Urinary bladder (tissue), 4 donors: ENCODE measurements around the gene VPS4A. TPM values are rescaled to one million over a fixed set of nuclear protein-coding genes. Genes with fewer than 3 reads are reported as not detected.
A peak's percentile ranks its signal among the peaks of the same experiment; 100 is the strongest.

Experiments used
- DNase-seq: peaks from one replicate; pipeline ENCODE4 v3.0.0-alpha.2; 2015; ENCODE audit errors: extremely low spot score
- H3K27ac ChIP-seq: one replicate; pipeline ENCODE4 v1.5.1; 2013; ENCODE audit warnings: low read depth, mild to moderate bottlenecking, moderate library complexity
- H3K36me3 ChIP-seq: one replicate; pipeline ENCODE4 v1.6.1; 2013; ENCODE audit warnings: mild to moderate bottlenecking, moderate library complexity; ENCODE audit not compliant: insufficient read depth
- H3K4me1 ChIP-seq: one replicate; pipeline ENCODE4 v1.6.1; 2013; ENCODE audit warnings: mild to moderate bottlenecking, moderate library complexity; ENCODE audit not compliant: insufficient read depth
- H3K4me3 ChIP-seq: one replicate; pipeline ENCODE4 v1.5.1; 2013; ENCODE audit warnings: low read depth, low read length
- whole genome bisulfite sequencing: extraction: QIAGEN DNeasy Blood & Tissue Kit; methylation state at CpG from one replicate; pipeline ENCODE4 v1.1.7; 2013; 5-methylcytosine and 5-hydroxymethylcytosine counted together
- polyA plus RNA-seq: library from polyadenylated mRNA; stranded (reverse); fragments of 200-250 nt; gene quantifications from one replicate; pipeline ENCODE4 v1.2.3, GENCODE V29; 2013
- total RNA-seq: library from RNA; depleted of rRNA; stranded (reverse); fragments of >200 nt; gene quantifications from one replicate; pipeline ENCODE4 v1.2.3, GENCODE V29; 2014
- donor health status: healthy with polysubstance abuse.
- donor health status: healthy.

The VPS4A gene
- total and polyA plus RNA-seq, 2 donors, result 15.7 to 36.7 TPM

GRCh38 chr16:69325784-69326171 lies 14.6 kb downstream of the VPS4A start:
- Histone ChIP-seq H3K4me1 (no peaks in the 10 kb centered on the region), H3K36me3 (peaks cover 1% of the 10 kb centered on the region), H3K4me3 (no peak overlapping the region), H3K27ac (no peak overlapping the region)
- no peak for DNase-seq
- WGBS, result 80% methylated on average over 6 of the region's 6 CpGs

GRCh38 chr16:69326172-69326873 lies 15.2 kb downstream of the VPS4A start:
- H3K4me1 ChIP-seq, result no peaks in the 10 kb centered on the region
- WGBS, result 59% methylated on average over 7 of the region's 7 CpGs
- H3K36me3 ChIP-seq, result peaks cover 1% of the 10 kb centered on the region
- no peak overlapping the region for H3K27ac ChIP-seq
- no peak for DNase-seq
- H3K4me3 ChIP-seq, result no peak overlapping the region

GRCh38 chr16:69327585-69328310 lies 16.6 kb downstream of the VPS4A start:
- DNase-seq, result no peak
- Histone ChIP-seq H3K36me3 (peaks cover 1% of the 10 kb centered on the region), H3K27ac (no peak overlapping the region), H3K4me3 (no peak overlapping the region), H3K4me1 (no peaks in the 10 kb centered on the region)
- WGBS, result 94% methylated on average over 14 of the region's 14 CpGs

DNA sequence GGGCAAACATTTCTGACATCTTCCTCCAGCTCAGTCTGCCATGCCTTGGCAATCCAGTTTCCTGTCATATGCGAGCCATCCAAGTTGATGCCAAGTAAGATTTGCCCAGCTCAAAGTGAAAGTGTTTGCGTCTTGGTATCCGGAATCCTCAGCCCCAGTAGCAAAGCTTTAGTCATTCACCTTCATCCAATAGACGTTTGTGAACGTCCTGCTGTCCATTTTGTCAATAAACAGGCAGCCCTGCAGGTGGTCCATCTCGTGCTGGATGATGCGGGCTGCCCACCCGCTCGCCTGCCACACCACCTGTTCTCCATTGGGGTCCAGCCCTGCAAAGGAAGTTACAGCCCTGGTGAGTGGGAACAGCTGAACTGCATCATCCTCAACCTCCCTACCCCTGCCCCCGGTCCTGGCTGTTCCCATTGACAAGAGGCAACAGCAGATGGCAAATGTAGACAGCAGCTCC lies 17.7 kb downstream of the VPS4A start:
- Histone ChIP-seq H3K36me3 (peaks cover 2% of the 10 kb centered on the region), H3K4me3 (no peak overlapping the region), H3K4me1 (no peaks in the 10 kb centered on the region), H3K27ac (no peak overlapping the region)
- DNase-seq, result no peak
- WGBS, result 55% methylated on average over 10 of the region's 10 CpGs

- peaks cover 5% of the 10 kb centered on the region for H3K36me3 ChIP-seq
- no peak overlapping the region for H3K27ac ChIP-seq
- H3K4me3 ChIP-seq, result peak overlapping the region; percentile 73
- no peak for DNase-seq
- 7% methylated on average over 77 of the region's 77 CpGs for WGBS
- H3K4me1 ChIP-seq, result no peaks in the 10 kb centered on the region
These were observed 18.5 kb downstream of the VPS4A start for GRCh38 chr16:69329369-69330285.

DNA sequence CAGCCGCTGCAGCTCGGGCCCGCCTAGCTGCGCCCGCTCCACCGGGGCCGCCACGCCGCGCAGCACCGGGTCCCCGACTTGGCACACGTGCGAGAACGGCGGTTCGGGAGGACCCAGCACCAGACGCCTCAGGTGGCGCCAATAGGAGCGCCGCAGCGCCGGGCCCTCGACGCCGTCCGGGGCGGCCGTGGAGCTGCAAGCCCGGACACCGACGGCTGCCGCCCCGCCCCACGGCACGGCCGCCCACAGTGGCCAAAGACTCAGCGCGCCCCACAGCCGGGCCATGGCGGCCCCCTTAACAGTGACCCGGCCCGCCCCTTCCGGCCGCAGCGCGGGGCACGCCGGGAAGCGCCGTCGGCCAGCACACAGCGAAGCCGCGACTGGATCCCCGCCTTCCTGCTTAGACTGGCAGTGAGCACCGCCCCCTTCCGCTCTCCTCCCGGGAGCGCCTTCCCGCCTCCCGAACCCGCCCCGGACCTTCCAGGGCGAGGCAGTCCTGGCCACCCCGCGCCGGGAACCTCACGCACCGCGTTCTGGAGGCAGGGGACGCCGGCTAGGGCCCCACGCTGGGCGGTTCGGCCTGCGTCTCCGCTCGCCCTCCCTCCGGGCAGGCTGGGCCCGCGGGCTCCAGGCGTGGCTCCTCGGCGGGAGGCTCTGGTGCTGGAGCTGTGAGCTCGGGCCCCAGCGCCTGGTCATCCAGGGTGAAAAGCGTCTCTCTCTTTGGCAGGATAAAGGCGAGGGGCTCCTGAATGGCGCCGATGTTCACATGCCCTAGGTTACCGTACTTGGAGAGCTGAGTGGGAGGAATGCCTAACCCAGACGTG lies 19.3 kb downstream of the VPS4A start, which contains the start of gene PDF:
PDF (minus strand) TSS at position 303 of the 824 bp plus-strand sequence; CDS start at position 285, 18 bp downstream.
- H3K27ac ChIP-seq, result peak within 1 kb of the TSS; percentile 73
- H3K4me3 ChIP-seq, result peak within 1 kb of the TSS; percentile 73
- no peaks in the 10 kb centered on the region for H3K4me1 ChIP-seq
- WGBS, result under 1% methylated on average over 93 of the region's 93 CpGs
- peaks cover 6% of the 10 kb centered on the region for H3K36me3 ChIP-seq
- peak; percentile 71 for DNase-seq

DNA sequence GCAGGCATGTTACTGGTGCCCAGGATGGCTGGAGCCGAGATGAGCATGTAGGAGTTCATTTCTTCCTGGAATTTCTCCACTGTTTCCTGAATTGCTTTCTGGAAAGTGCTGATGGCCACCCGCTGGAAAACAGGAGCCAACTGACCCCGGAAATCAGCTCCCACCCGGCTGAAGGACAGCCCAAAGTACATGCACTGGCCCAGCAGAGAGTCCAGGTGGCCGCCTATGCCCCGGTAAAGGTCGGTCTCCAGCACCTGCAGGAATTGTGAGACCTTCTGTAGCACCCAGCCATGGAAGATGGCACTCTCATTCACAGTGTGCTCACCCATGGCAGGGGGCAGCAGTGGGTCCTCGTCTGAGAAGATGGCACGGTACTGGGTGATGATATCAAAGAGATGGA lies 23.5 kb downstream of the VPS4A start:
- DNase-seq, result no peak
- Histone ChIP-seq H3K4me3 (no peak overlapping the region), H3K36me3 (peaks cover 6% of the 10 kb centered on the region), H3K27ac (no peak overlapping the region), H3K4me1 (no peaks in the 10 kb centered on the region)
- WGBS, result 94% methylated on average over 9 of the region's 9 CpGs

GRCh38 chr16:69338557-69339288 lies 27.6 kb downstream of the VPS4A start:
- Histone ChIP-seq H3K27ac (peak overlapping the region; percentile 86), H3K4me1 (no peaks in the 10 kb centered on the region), H3K36me3 (peaks cover 6% of the 10 kb centered on the region), H3K4me3 (peak overlapping the region; percentile 88)
- DNase-seq, result no peak
- 15% methylated on average over 46 of the region's 46 CpGs for WGBS

GRCh38 chr16:69339289-69340094 lies 28.3 kb downstream of the VPS4A start, which contains the start of the genes COG8 and NIP7:
COG8 (minus strand) TSS chr16:69339564; CDS start chr16:69339552, 12 bp downstream.
NIP7 (plus strand) TSS chr16:69339772; CDS start chr16:69339830, 58 bp downstream.
- Histone ChIP-seq H3K4me3 (peak within 1 kb of the TSS; percentile 88), H3K4me1 (no peaks in the 10 kb centered on the region), H3K27ac (peak within 1 kb of the TSS; percentile 86), H3K36me3 (peaks cover 2% of the 10 kb centered on the region)
- WGBS, result under 1% methylated on average over 77 of the region's 77 CpGs
- peak; percentile 97 for DNase-seq

DNA sequence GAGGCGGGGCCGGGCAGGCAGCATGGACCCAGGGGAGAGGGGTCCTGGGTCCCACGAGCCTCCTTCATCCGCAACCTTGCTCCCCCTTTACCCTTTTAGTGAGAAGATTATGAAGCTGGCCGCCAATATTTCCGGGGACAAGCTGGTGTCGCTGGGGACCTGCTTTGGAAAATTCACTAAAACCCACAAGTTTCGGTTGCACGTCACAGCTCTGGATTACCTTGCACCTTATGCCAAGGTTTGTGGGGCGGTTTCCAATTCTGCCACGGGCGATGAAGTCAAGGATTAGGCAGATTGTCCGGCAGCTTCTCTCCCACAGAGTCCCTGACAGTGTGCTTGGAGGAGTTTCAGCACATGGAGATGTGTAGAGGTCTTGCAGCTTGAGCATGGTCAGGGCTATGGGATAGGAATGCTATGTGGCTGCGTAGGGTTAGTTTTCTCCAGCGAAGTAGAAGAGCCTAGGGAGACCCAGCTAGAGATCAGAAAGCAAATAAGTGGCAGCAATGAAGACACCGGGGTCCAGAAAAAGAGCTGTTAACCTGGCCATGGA lies 29.0 kb downstream of the VPS4A start:
- Histone ChIP-seq H3K36me3 (no peaks in the 10 kb centered on the region), H3K4me1 (no peaks in the 10 kb centered on the region), H3K27ac (peak overlapping the region; percentile 76), H3K4me3 (peak overlapping the region; percentile 88)
- no peak for DNase-seq
- WGBS, result 7% methylated on average over 16 of the region's 16 CpGs

DNA sequence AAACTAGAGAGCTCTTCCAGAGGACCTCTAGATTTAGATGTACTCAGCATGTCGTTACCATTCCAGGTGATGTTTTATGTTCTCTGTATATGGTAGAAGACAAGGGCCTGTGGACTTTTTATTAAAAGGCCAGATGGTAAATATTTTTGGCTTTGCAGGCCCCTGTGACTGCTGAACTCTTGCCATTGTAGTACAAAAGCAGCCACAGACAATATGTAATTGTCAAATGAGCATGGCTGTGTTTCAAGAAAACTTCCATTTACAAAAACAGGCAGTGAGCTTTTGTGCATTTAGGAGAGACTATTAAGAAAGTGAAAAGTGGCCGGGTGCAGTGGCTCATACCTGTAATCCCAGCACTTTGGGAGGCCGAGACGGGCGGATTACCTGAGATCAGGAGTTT lies 33.0 kb downstream of the VPS4A start:
- Histone ChIP-seq H3K36me3 (no peaks in the 10 kb centered on the region), H3K4me3 (no peak overlapping the region), H3K4me1 (no peaks in the 10 kb centered on the region), H3K27ac (no peak overlapping the region)
- WGBS, result 94% methylated on average over 5 of the region's 5 CpGs
- DNase-seq, result no peak
